H1 (cell line): ENCODE results near the gene DIABLO. TPM values are rescaled to one million over a fixed set of nuclear protein-coding genes. Genes with fewer than 3 reads are reported as not detected.

Experiments used
- BRCA1 ChIP-seq: IDR thresholded peaks from 2 replicates; pipeline ENCODE4 v1.6.1; 2012; ENCODE audit warnings: low read depth, low read length, improper control_type of control experiment
- KDM4A ChIP-seq: IDR thresholded peaks from one replicate; pipeline ENCODE4 v1.7.1; 2012; ENCODE audit warnings: low read depth, mild to moderate bottlenecking, moderate library complexity, low read length, inconsistent platforms; ENCODE audit not compliant: severe bottlenecking
- KDM5A ChIP-seq: fragments of 200-600 bp; IDR thresholded peaks from 2 replicates; pipeline ENCODE4 v1.7.1; 2012; ENCODE audit warnings: mild to moderate bottlenecking, low read length, inconsistent platforms, mixed read lengths
- RFX5 ChIP-seq: IDR thresholded peaks from 2 replicates; pipeline ENCODE4 v1.6.1; 2011; ENCODE audit warnings: low read depth, low read length, improper control_type of control experiment, borderline replicate concordance
- SAP30 ChIP-seq: fragments of 300-600 bp; sonication (generic); IDR thresholded peaks from 2 replicates; pipeline ENCODE4 v1.7.1; 2012; ENCODE audit warnings: low read length, moderate library complexity, mild to moderate bottlenecking, inconsistent platforms; ENCODE audit not compliant: insufficient read depth, insufficient replicate concordance
- SP1 ChIP-seq: IDR thresholded peaks from 2 replicates; pipeline ENCODE4 v1.6.1; 2011; ENCODE audit warnings: low read depth, low read length
- SP2 ChIP-seq: IDR thresholded peaks from 2 replicates; pipeline ENCODE4 v1.6.1; 2012; ENCODE audit warnings: mild to moderate bottlenecking, low read length, inconsistent platforms
- SP4 ChIP-seq: IDR thresholded peaks from 2 replicates; pipeline ENCODE4 v1.6.1; 2012; ENCODE audit warnings: low read length, inconsistent platforms
- SRF ChIP-seq: IDR thresholded peaks from 2 replicates; pipeline ENCODE4 v1.6.1; 2011; ENCODE audit warnings: mild to moderate bottlenecking, low read depth, low read length, moderate library complexity
- polyA plus RNA-seq, 7 experiments: library from polyadenylated mRNA; depleted of rRNA in 3 of 7; stranded (reverse) in 5 of 7; unstranded in 2 of 7; fragments of >200 nt in 5 of 7; fragments of 200-250 nt in 2 of 7; gene quantifications; 1 replicate in 5 of 7; 2 replicates in 1 of 7; 4 replicates in 1 of 7; pipeline versions ENCODE4 v1.2.1 to v1.2.3, GENCODE V29; 2011 to 2013; ENCODE audit warnings: missing spikeins in 2 of 7, mixed read lengths in 2 of 7
- total RNA-seq: library from RNA; stranded (reverse); fragmentation: NEBNext Ultra II Directional; extraction: Animal tissue kit (Norgen Biotek cat#: 25700); gene quantifications from 2 replicates; pipeline ENCODE4 v1.2.1, GENCODE V29; 2021
- TF ChIP-seq, protein P1 (sequence below): IDR thresholded peaks from 2 replicates; pipeline ENCODE4 v1.6.1; 2011; ENCODE audit warnings: low read depth, mild to moderate bottlenecking, low read length; ENCODE audit not compliant: insufficient read depth

Gene DIABLO
- total and polyA plus RNA-seq, 2 of the 8 experiments (the other 6 are each of a cell fraction or from before 2014, with no cell fraction given), result 65.2 to 68.3 TPM

GRCh38 chr12:122226366-122227125 lies 694 bp upstream of the DIABLO start (continued):
- no peak for TF ChIP-seq SRF
- no peak for TF ChIP-seq SAP30
- TF ChIP-seq KDM5A, result no peak
- TF ChIP-seq RFX5, result no peak
- TF ChIP-seq SP4, result peak; percentile 38; the same call in 1 of the 2 replicates
- TF ChIP-seq KDM4A, result peak; percentile 75
- no peak for TF ChIP-seq SP1
- no peak for TF ChIP-seq SP2
- TF ChIP-seq BRCA1, result no peak
- TF ChIP-seq, protein P1, sequence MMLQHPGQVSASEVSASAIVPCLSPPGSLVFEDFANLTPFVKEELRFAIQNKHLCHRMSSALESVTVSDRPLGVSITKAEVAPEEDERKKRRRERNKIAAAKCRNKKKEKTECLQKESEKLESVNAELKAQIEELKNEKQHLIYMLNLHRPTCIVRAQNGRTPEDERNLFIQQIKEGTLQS, result no peak
